Activated CD4-positive, alpha-beta memory T cell treated with anti-CD3 and anti-CD28 coated beads for 36 hours (primary cell): ENCODE measurements around the gene NKX6-2. TPM values are rescaled to one million over a fixed set of nuclear protein-coding genes. Genes with fewer than 3 reads are reported as not detected.

Source experiments
- CTCF ChIA-PET: fragments of 350-600 bp; sonication (Branson Sonifier 250); formaldehyde crosslinking; loops from one replicate; lab custom pipeline; 2021; ENCODE audit warnings: antibody characterized with exemption, inconsistent platforms; lab: Charles Lee
- POLR2A ChIA-PET: fragments of 350-600 bp; sonication (Branson Sonifier 250); formaldehyde crosslinking; loops from one replicate; lab custom pipeline; 2021; ENCODE audit warnings: antibody characterized with exemption; lab: Charles Lee
- DNase-seq: peaks from one replicate; pipeline ENCODE4 v3.0.0-alpha.2; 2020
- H3K27ac Mint-ChIP-seq: one replicate; pipeline ENCODE4 v1.8.0; 2021; ENCODE audit warnings: mixed read lengths
- H3K27me3 Mint-ChIP-seq: one replicate; pipeline ENCODE4 v1.8.0; 2021; ENCODE audit warnings: mixed read lengths
- H3K36me3 Mint-ChIP-seq: one replicate; pipeline ENCODE4 v1.8.0; 2021; ENCODE audit warnings: mixed read lengths
- H3K4me1 Mint-ChIP-seq: one replicate; pipeline ENCODE4 v1.8.0; 2021; ENCODE audit warnings: low read depth, mixed read lengths
- H3K4me3 Mint-ChIP-seq: one replicate; pipeline ENCODE4 v1.8.0; 2021; ENCODE audit warnings: mild to moderate bottlenecking, mixed read lengths
- H3K9me3 Mint-ChIP-seq: one replicate; pipeline ENCODE4 v1.8.0; 2021; ENCODE audit warnings: mixed read lengths
- intact Hi-C: fragments of 100-400 bp; cut with micrococcal nuclease; formaldehyde crosslinking; loops from one replicate; pipeline ENCODE4 v1.15.1; 2023
- total RNA-seq, 2 experiments: library from RNA; stranded (reverse); gene quantifications; one replicate each; pipeline ENCODE4 v1.2.3, GENCODE V29; 2021

Gene NKX6-2
- total RNA-seq = not detected

- Mint-ChIP-seq H3K9me3 (no peaks in the 10 kb centered on the region), H3K27ac (no peak within 1 kb of the TSS), H3K27me3 (peaks cover 17% of the 10 kb centered on the region), H3K4me3 (no peak within 1 kb of the TSS), H3K4me1 (no peaks in the 10 kb centered on the region), H3K36me3 (peaks cover 17% of the 10 kb centered on the region)
- POLR2A ChIA-PET = no interaction called here
- intact Hi-C loops = loop anchor here (5.0 kb wide), 1 partner anchor 134 kb away; no protein-coding TSS in a partner anchor
- DNase-seq = no peak
- CTCF ChIA-PET = interaction anchor here (1.0 kb wide), 1 partner anchor 131 kb away, joined by 4 read pairs; no protein-coding TSS in a partner anchor
Measured at GRCh38 chr10:132785723-132786475, at the start of gene NKX6-2. Gene NKX6-2 (minus strand): TSS chr10:132786147. CDS start chr10:132785948, 199 bp downstream.

- ChIA-PET POLR2A (no interaction called here), CTCF (no interaction called here)
- H3K4me3 Mint-ChIP-seq = no peak overlapping the region
- no peak for DNase-seq
- H3K9me3 Mint-ChIP-seq = peaks cover 4% of the 10 kb centered on the region
- H3K4me1 Mint-ChIP-seq = no peaks in the 10 kb centered on the region
- intact Hi-C loops = loop anchor here (5.0 kb wide), 1 partner anchor 287 kb away; no protein-coding TSS in a partner anchor
- peaks cover 6% of the 10 kb centered on the region for H3K27me3 Mint-ChIP-seq
- no peaks in the 10 kb centered on the region for H3K36me3 Mint-ChIP-seq
- H3K27ac Mint-ChIP-seq = no peak overlapping the region
Measured at GRCh38 chr10:132834891-132835847, 49.2 kb upstream of the NKX6-2 start.

DNA sequence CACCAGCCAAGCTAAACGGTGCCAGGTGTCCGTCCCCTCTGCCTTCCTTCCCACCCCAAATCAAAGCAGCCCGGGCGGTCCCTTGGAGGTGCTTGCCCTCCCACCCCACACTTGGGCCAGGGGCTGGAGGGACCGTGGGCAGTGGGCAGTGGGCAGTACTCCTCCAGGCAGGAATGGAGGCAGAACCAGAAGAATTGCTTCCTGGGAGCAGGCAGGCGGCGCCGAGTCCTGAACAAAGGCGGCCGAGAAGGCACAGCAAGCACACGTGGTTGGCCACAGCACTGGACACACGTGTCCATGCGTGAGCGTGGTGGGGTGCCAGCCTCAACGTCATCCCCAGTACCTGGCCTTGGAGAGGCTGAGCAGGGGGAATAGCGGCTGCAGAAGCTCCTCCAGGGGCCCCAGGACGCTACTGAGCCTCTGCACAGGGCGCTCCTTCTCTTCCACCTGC lies 48.4 kb upstream of the NKX6-2 start:
- POLR2A ChIA-PET = no interaction called here
- Mint-ChIP-seq H3K27ac (no peak overlapping the region), H3K27me3 (peaks cover 6% of the 10 kb centered on the region), H3K4me3 (no peak overlapping the region), H3K36me3 (no peaks in the 10 kb centered on the region), H3K9me3 (peaks cover 4% of the 10 kb centered on the region), H3K4me1 (no peaks in the 10 kb centered on the region)
- no peak for DNase-seq
- intact Hi-C loops = no loop called here
- CTCF ChIA-PET = no interaction called here

- Mint-ChIP-seq H3K4me3 (no peak overlapping the region), H3K27me3 (peaks cover 6% of the 10 kb centered on the region), H3K9me3 (peaks cover 4% of the 10 kb centered on the region), H3K4me1 (no peaks in the 10 kb centered on the region), H3K36me3 (no peaks in the 10 kb centered on the region), H3K27ac (no peak overlapping the region)
- intact Hi-C loops = no loop called here
- POLR2A ChIA-PET = no interaction called here
- CTCF ChIA-PET = no interaction called here
- no peak for DNase-seq
Measured at GRCh38 chr10:132833421-132834111, 47.6 kb upstream of the NKX6-2 start.

- ChIA-PET POLR2A (no interaction called here), CTCF (interaction anchor here (0.6 to 0.9 kb wide), 2 partner anchors 71 to 137 kb away, joined by 3 to 4 read pairs; no protein-coding TSS in a partner anchor)
- Mint-ChIP-seq H3K27ac (no peak overlapping the region), H3K9me3 (peaks cover 3% of the 10 kb centered on the region), H3K4me1 (no peaks in the 10 kb centered on the region), H3K4me3 (no peak overlapping the region), H3K36me3 (no peaks in the 10 kb centered on the region), H3K27me3 (peaks cover 6% of the 10 kb centered on the region)
- intact Hi-C loops = no loop called here
- no peak for DNase-seq
Measured at GRCh38 chr10:132832186-132832969, 46.4 kb upstream of the NKX6-2 start.

GRCh38 chr10:132829403-132829802 lies 43.5 kb upstream of the NKX6-2 start:
- no peak for DNase-seq
- H3K9me3 Mint-ChIP-seq = peaks cover 2% of the 10 kb centered on the region
- no peaks in the 10 kb centered on the region for H3K27me3 Mint-ChIP-seq
- CTCF ChIA-PET = interaction anchor here (1.2 kb wide), 1 partner anchor 9 kb away, joined by 3 read pairs; no protein-coding TSS in a partner anchor
- H3K4me1 Mint-ChIP-seq = no peaks in the 10 kb centered on the region
- H3K4me3 Mint-ChIP-seq = no peak overlapping the region
- no peak overlapping the region for H3K27ac Mint-ChIP-seq
- no peaks in the 10 kb centered on the region for H3K36me3 Mint-ChIP-seq
- intact Hi-C loops = no loop called here
- POLR2A ChIA-PET = no interaction called here

- no peaks in the 10 kb centered on the region for H3K4me1 Mint-ChIP-seq
- POLR2A ChIA-PET = no interaction called here
- H3K9me3 Mint-ChIP-seq = peaks cover 2% of the 10 kb centered on the region
- no peak for DNase-seq
- H3K27ac Mint-ChIP-seq = no peak overlapping the region
- H3K4me3 Mint-ChIP-seq = no peak overlapping the region
- CTCF ChIA-PET = interaction anchor here (1.2 kb wide), 1 partner anchor 9 kb away, joined by 3 read pairs; no protein-coding TSS in a partner anchor
- no peaks in the 10 kb centered on the region for H3K27me3 Mint-ChIP-seq
- no peaks in the 10 kb centered on the region for H3K36me3 Mint-ChIP-seq
- intact Hi-C loops = no loop called here
Measured at GRCh38 chr10:132828681-132829080, 42.7 kb upstream of the NKX6-2 start.

GRCh38 chr10:132827861-132828539 lies 42.1 kb upstream of the NKX6-2 start:
- POLR2A ChIA-PET = no interaction called here
- CTCF ChIA-PET = no interaction called here
- peaks cover 2% of the 10 kb centered on the region for H3K9me3 Mint-ChIP-seq
- no peak overlapping the region for H3K27ac Mint-ChIP-seq
- H3K36me3 Mint-ChIP-seq = no peaks in the 10 kb centered on the region
- DNase-seq = no peak
- no peaks in the 10 kb centered on the region for H3K27me3 Mint-ChIP-seq
- intact Hi-C loops = no loop called here
- no peaks in the 10 kb centered on the region for H3K4me1 Mint-ChIP-seq
- H3K4me3 Mint-ChIP-seq = no peak overlapping the region

DNA sequence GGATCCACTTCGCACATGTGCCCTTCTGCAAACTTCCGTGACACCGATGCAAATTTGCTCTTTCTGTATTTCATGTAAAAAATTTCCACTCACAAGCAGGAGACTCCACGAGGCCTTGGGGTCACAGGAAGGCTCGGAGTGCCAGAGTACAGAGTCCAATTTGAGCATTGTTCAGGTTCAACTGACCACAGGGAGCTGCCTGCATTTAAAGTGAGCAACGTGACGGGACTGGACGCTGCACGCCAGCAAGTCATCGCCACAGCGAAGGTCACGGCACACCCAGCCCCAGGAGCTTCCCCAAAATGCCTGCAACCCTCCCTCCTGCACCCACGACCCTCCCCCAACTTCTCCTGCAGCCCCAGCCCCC lies 41.5 kb upstream of the NKX6-2 start:
- CTCF ChIA-PET = no interaction called here

DNA sequence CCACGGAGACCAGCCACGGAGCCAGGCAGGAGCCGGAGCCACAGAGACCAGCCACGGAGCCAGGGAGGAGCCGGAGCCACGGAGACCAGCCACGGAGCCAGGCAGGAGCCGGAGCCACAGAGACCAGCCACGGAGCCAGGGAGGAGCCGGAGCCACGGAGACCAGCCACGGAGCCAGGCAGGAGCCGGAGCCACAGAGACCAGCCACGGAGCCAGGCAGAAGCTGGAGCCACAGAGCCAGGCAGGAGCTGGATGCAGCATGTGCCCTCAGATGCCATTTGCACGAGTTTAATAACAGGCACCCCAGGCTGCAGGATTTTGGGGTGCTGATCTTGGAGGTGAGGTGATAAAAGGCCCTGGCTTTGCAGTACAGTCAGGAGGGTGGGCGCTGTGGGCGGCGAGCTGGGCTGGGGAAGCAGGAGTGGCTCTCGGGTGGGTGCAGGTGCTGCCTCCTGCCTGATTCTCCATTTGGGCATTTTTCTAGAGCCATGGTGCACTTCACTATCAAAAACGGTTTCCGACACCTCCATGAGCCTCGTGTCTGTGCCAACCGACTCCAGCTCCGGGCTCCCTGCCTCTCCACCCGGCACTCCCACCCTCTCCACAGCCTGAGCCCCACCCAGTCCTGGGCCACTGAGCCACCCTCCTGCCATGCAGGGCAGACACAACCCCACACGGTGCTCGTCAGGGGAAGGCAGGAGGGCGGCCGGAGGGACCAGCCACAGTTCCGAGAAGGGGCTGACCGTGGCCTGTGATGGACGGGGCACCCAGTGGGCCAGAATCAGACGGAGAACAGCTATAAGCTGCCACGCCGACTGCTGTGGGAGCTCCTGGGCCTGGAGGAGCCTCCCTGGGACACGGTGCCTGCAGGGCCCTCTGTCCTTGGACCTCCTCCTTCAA lies 40.8 kb upstream of the NKX6-2 start:
- no peaks in the 10 kb centered on the region for H3K36me3 Mint-ChIP-seq
- CTCF ChIA-PET = no interaction called here
- no peak for DNase-seq
- no peak overlapping the region for H3K27ac Mint-ChIP-seq
- intact Hi-C loops = no loop called here
- POLR2A ChIA-PET = no interaction called here
- H3K9me3 Mint-ChIP-seq = peaks cover 2% of the 10 kb centered on the region
- no peaks in the 10 kb centered on the region for H3K27me3 Mint-ChIP-seq
- no peaks in the 10 kb centered on the region for H3K4me1 Mint-ChIP-seq
- H3K4me3 Mint-ChIP-seq = no peak overlapping the region

More for the DNA sequence above, 41.5 kb upstream of the NKX6-2 start:
- intact Hi-C loops = no loop called here
- H3K9me3 Mint-ChIP-seq = peaks cover 2% of the 10 kb centered on the region
- POLR2A ChIA-PET = no interaction called here
- no peak for DNase-seq
- no peaks in the 10 kb centered on the region for H3K4me1 Mint-ChIP-seq
- no peaks in the 10 kb centered on the region for H3K27me3 Mint-ChIP-seq
- no peak overlapping the region for H3K27ac Mint-ChIP-seq
- H3K36me3 Mint-ChIP-seq = no peaks in the 10 kb centered on the region
- no peak overlapping the region for H3K4me3 Mint-ChIP-seq
